IMR-90 (cell line): Measurements from ENCODE around the gene GABRB1. TPM values are rescaled to one million over a fixed set of nuclear protein-coding genes. Genes with fewer than 3 reads are reported as not detected.

Experiments used
- ATAC-seq: fragments of 200-7000 bp; cut with Tn5 transposase; 2 replicates; pipeline ENCODE4 v1.9.1; 2020; ENCODE audit warnings: low read depth, mild to moderate bottlenecking, moderate library complexity
- BruUV-seq: library from RNA; stranded (reverse); fragments of 400-500 nt; replicated peaks from 2 replicates; lab custom pipeline; 2021; lab: Mats Ljungman, UMichigan
- CTCF ChIA-PET: fragments of 300-600 bp; formaldehyde crosslinking; extraction: SDS; loops from one replicate; lab custom pipeline; 2021; ENCODE audit warnings: antibody characterized with exemption; lab: Yijun Ruan, JAX
- POLR2A ChIA-PET: fragments of 300-600 bp; sonication (Branson Sonifier 250); formaldehyde crosslinking; loops from one replicate; lab custom pipeline; 2022; ENCODE audit warnings: antibody characterized with exemption; ENCODE audit not compliant: unreplicated experiment; lab: Charles Lee
- DNase-seq: peaks from one replicate; pipeline ENCODE4 v3.0.0; 2013
- H2AFZ ChIP-seq: replicated peaks from 2 replicates; pipeline ENCODE3; 2013; ENCODE audit warnings: low read length, mild to moderate bottlenecking; ENCODE audit not compliant: poor library complexity
- H2AK5ac ChIP-seq: 2 replicates; pipeline ENCODE4 v1.6.1; 2013; ENCODE audit warnings: low read depth, low read length, inconsistent platforms
- H2AK9ac ChIP-seq: replicated peaks from 2 replicates; pipeline ENCODE3; 2013; ENCODE audit warnings: mild to moderate bottlenecking, low read depth, low read length, moderate library complexity; ENCODE audit not compliant: poor library complexity
- H2BK120ac ChIP-seq: 2 replicates; pipeline ENCODE4 v1.6.1; 2013; ENCODE audit warnings: low read depth, low read length, inconsistent platforms
- H2BK15ac ChIP-seq: 3 replicates; pipeline ENCODE4 v1.6.1; 2013; ENCODE audit warnings: low read depth, low read length, inconsistent platforms
- H2BK20ac ChIP-seq: 2 replicates; pipeline ENCODE4 v1.6.1; 2013; ENCODE audit warnings: low read depth, mild to moderate bottlenecking, inconsistent platforms, low read length, moderate library complexity
- H2BK5ac ChIP-seq: 2 replicates; pipeline ENCODE4 v1.6.1; 2013; ENCODE audit warnings: mild to moderate bottlenecking, low read depth, low read length, inconsistent platforms; ENCODE audit not compliant: poor library complexity, severe bottlenecking
- H3K14ac ChIP-seq: replicated peaks from 2 replicates; pipeline ENCODE4 v1.6.1; 2013; ENCODE audit warnings: low read depth, low read length, inconsistent platforms
- H3K18ac ChIP-seq: 2 replicates; pipeline ENCODE4 v1.6.1; 2013; ENCODE audit warnings: low read depth, low read length, control low read depth
- H3K23ac ChIP-seq: 2 replicates; pipeline ENCODE4 v1.6.1; 2013; ENCODE audit warnings: low read depth, low read length, inconsistent platforms
- H3K27ac ChIP-seq: 2 replicates; pipeline ENCODE4 v1.5.1; 2013; ENCODE audit warnings: mild to moderate bottlenecking, control low read depth, low read length; ENCODE audit not compliant: insufficient read depth
- H3K27me3 ChIP-seq: 2 replicates; pipeline ENCODE4 v1.6.1; 2013; ENCODE audit warnings: low read length; ENCODE audit not compliant: control insufficient read depth, insufficient read depth
- H3K36me3 ChIP-seq: 2 replicates; pipeline ENCODE4 v1.6.1; 2013; ENCODE audit warnings: low read length, mixed read lengths; ENCODE audit not compliant: control insufficient read depth, insufficient read depth
- H3K4ac ChIP-seq: 2 replicates; pipeline ENCODE4 v1.6.1; 2013; ENCODE audit warnings: low read depth, low read length, inconsistent platforms
- H3K4me1 ChIP-seq: 2 replicates; pipeline ENCODE4 v1.6.1; 2013; ENCODE audit warnings: low read length, mixed read lengths; ENCODE audit not compliant: control insufficient read depth, insufficient read depth
- H3K4me2 ChIP-seq: 2 replicates; pipeline ENCODE4 v1.6.1; 2013; ENCODE audit warnings: low read depth, mild to moderate bottlenecking, control low read depth, low read length, moderate library complexity
- H3K4me3 ChIP-seq: 2 replicates; pipeline ENCODE4 v1.5.1; 2013; ENCODE audit warnings: low read depth, mild to moderate bottlenecking, control low read depth, low read length, moderate library complexity; ENCODE audit not compliant: insufficient read depth
- H3K56ac ChIP-seq: 2 replicates; pipeline ENCODE4 v1.6.1; 2013; ENCODE audit warnings: low read length, inconsistent platforms; ENCODE audit not compliant: insufficient read depth; ENCODE audit errors: extremely low read depth
- H3K79me1 ChIP-seq, 2 experiments: 2 replicates each; pipeline ENCODE4 v1.6.1; 2013; ENCODE audit warnings: low read length in 2 of 2, inconsistent platforms in 1 of 2, low read depth in 1 of 2
- H3K9ac ChIP-seq: 2 replicates; pipeline ENCODE4 v1.6.1; 2013; ENCODE audit warnings: low read depth, low read length, control low read depth
- H3K9me1 ChIP-seq: 2 replicates; pipeline ENCODE4 v1.6.1; 2013; ENCODE audit warnings: low read length, inconsistent platforms; ENCODE audit not compliant: insufficient read depth
- H3K9me3 ChIP-seq: 2 replicates; pipeline ENCODE4 v1.6.1; 2013; ENCODE audit warnings: low read length; ENCODE audit not compliant: control insufficient read depth, insufficient read depth
- H4K20me1 ChIP-seq: 2 replicates; pipeline ENCODE4 v1.6.1; 2013; ENCODE audit warnings: low read length, inconsistent platforms; ENCODE audit not compliant: insufficient read depth
- H4K5ac ChIP-seq: 2 replicates; pipeline ENCODE4 v1.6.1; 2013; ENCODE audit warnings: mild to moderate bottlenecking, low read depth, low read length, control low read depth
- H4K8ac ChIP-seq, 2 experiments: 2 replicates each; pipeline ENCODE4 v1.6.1; 2013; ENCODE audit warnings: low read depth in 2 of 2, low read length in 2 of 2, control low read depth in 1 of 2, inconsistent platforms in 1 of 2
- H4K91ac ChIP-seq: 2 replicates; pipeline ENCODE4 v1.6.1; 2013; ENCODE audit warnings: low read depth, low read length, inconsistent platforms; ENCODE audit not compliant: insufficient read depth
- MAFK ChIP-seq: IDR thresholded peaks from 2 replicates; pipeline ENCODE4 v1.6.1; 2012; ENCODE audit warnings: low read depth, low read length, improper control_type of control experiment
- WGBS, 2 experiments: methylation state at CpG; one replicate each; pipeline versions ENCODE4 v1.1.5 to v1.1.7; 2013; ENCODE audit warnings: missing lambda C conversion rate in 2 of 2; ENCODE audit not compliant: insufficient read length in 1 of 2; ENCODE audit errors: extremely low coverage in 2 of 2; 5-methylcytosine and 5-hydroxymethylcytosine counted together
- dilution Hi-C: fragments of 300-500 bp; cut with HindIII; formaldehyde crosslinking; loops from one replicate; pipeline ENCODE4 v1.14.3; 2018; ENCODE audit warnings: low sequenced_read_pairs; ENCODE audit not compliant: unreplicated experiment
- in situ Hi-C: fragments of 300-500 bp; cut with MboI; formaldehyde crosslinking; loops from 3 replicates; pipeline ENCODE4 v1.14.3; 2019; ENCODE audit warnings: low sequenced_read_pairs, inconsistent platforms, mixed read lengths
- intact Hi-C: fragments of 100-400 bp; cut with micrococcal nuclease; formaldehyde crosslinking; loops from 2 replicates; pipeline ENCODE4 v1.10.0; 2022
- polyA plus RNA-seq, 3 experiments: library from polyadenylated mRNA; depleted of rRNA; stranded (reverse); fragments of >200 nt; gene quantifications; 2 replicates each; pipeline ENCODE4 v1.2.3, GENCODE V29; 2012; ENCODE audit warnings: low replicate concordance in 1 of 3
- total RNA-seq: library from RNA; depleted of rRNA; stranded (reverse); fragments of >200 nt; gene quantifications from 2 replicates; pipeline ENCODE4 v1.2.3, GENCODE V29; 2012
- TF ChIP-seq, protein P1 (sequence below): conservative IDR thresholded peaks from 2 replicates; pipeline ENCODE4 v1.5.1; 2012; ENCODE audit warnings: mild to moderate bottlenecking, low read depth, low read length, improper control_type of control experiment

Gene GABRB1
- total and polyA plus RNA-seq, 2 of the 4 experiments (the other 2 are of a cell fraction): 4.7 to 16.1 TPM

DNA sequence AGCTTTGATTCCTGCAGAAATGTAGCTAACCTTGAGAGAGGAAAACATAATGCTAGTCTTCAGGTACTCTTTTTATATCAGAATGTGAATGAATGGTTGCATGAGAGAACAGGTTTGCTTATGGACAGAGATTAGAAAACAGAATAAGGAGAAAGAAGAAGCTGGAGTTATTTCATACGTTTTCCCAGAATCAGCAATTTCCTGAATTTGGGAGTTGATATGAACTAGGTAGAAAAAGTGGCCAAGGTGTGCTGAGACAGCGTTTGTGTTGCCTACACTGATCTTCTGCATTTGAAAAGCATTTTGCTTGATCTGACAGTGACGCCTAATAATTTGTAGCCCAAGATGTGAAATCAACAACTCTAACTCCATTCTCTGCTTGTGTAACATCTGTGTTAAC is 12.5 kb downstream of the GABRB1 start:
- no peak for DNase-seq
- ChIA-PET CTCF (no interaction called here), POLR2A (no interaction called here)
- Histone ChIP-seq H3K9ac (no peak overlapping the region), H3K4ac (no peak overlapping the region), H2BK20ac (no peak overlapping the region), H2AK9ac (no peak overlapping the region), H3K23ac (no peak overlapping the region), H3K9me1 (no peaks in the 10 kb centered on the region), H3K18ac (no peak overlapping the region), H3K27ac (no peak overlapping the region), H2AK5ac (no peak overlapping the region), H2BK5ac (no peak overlapping the region), H4K8ac (no peak overlapping the region), H3K4me3 (no peak overlapping the region), H3K9me3 (no peaks in the 10 kb centered on the region), H2BK15ac (no peak overlapping the region), H3K56ac (no peak overlapping the region), H3K27me3 (no peaks in the 10 kb centered on the region), H3K4me1 (no peaks in the 10 kb centered on the region), H3K14ac (no peak overlapping the region), H4K20me1 (no peaks in the 10 kb centered on the region), H4K91ac (no peak overlapping the region), H2BK120ac (no peak overlapping the region), H3K36me3 (no peaks in the 10 kb centered on the region), H3K79me1 (no peaks in the 10 kb centered on the region), H4K5ac (no peak overlapping the region), H2AFZ (no peak overlapping the region), H3K4me2 (no peak overlapping the region)
- intact Hi-C loops (loop anchor here (10.0 kb wide), 1 partner anchor 51 kb away; no protein-coding TSS in a partner anchor), in situ Hi-C loops (no loop called here), dilution Hi-C loops (no loop called here)
- TF ChIP-seq, protein P1, sequence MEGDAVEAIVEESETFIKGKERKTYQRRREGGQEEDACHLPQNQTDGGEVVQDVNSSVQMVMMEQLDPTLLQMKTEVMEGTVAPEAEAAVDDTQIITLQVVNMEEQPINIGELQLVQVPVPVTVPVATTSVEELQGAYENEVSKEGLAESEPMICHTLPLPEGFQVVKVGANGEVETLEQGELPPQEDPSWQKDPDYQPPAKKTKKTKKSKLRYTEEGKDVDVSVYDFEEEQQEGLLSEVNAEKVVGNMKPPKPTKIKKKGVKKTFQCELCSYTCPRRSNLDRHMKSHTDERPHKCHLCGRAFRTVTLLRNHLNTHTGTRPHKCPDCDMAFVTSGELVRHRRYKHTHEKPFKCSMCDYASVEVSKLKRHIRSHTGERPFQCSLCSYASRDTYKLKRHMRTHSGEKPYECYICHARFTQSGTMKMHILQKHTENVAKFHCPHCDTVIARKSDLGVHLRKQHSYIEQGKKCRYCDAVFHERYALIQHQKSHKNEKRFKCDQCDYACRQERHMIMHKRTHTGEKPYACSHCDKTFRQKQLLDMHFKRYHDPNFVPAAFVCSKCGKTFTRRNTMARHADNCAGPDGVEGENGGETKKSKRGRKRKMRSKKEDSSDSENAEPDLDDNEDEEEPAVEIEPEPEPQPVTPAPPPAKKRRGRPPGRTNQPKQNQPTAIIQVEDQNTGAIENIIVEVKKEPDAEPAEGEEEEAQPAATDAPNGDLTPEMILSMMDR: no peak
- TF ChIP-seq MAFK: peak; percentile 30; the same call in 1 of the 2 replicates
- WGBS, 2 experiments: 57% methylated on average over 1 of the region's 3 CpGs; no CpG with 5 or more reads in 1 of the 2 experiments
- no TSS peak for BruUV-seq
- no peak for ATAC-seq
